ENCODE data around the gene PFKFB3. TPM values are rescaled to one million over a fixed set of nuclear protein-coding genes. Genes with fewer than 3 reads are reported as not detected.

PFKFB3 gene
- total and polyA plus RNA-seq, 9 of the 15 experiments (the other 6 are each of a cell fraction or from before 2014, with no cell fraction given) = 0.46 to 21.6 (median 7.8) TPM

- TF ChIP-seq PREB (CRISPR knock-in tag; IDR thresholded peaks at IDR 0.05) (no peak), CTCFL (IDR thresholded peaks at IDR 0.05; ENCODE audit: borderline replicate concordance, insufficient read depth, low read depth, low read length, poor library complexity, severe bottlenecking) (no peak), ZNF3 (CRISPR knock-in tag; IDR thresholded peaks at IDR 0.05) (no peak), CTCF (IDR thresholded peaks at IDR 0.05 in 2 of 3, conservative IDR thresholded peaks at IDR 0.05 in 1 of 3; ENCODE audit: insufficient read depth in 2 of 3, low read depth in 1 of 3, low read length in 3 of 3) (no peak), ZNF395 (CRISPR knock-in tag; IDR thresholded peaks at IDR 0.05) (peak; percentile 88), SP1 (CRISPR knock-in tag; IDR thresholded peaks at IDR 0.05) (no peak; the same call in 1 of the 2 replicates), CXXC5 (CRISPR knock-in tag; IDR thresholded peaks at IDR 0.05) (peak; percentile 92), ZNF232 (CRISPR knock-in tag; IDR thresholded peaks at IDR 0.05) (peak; percentile 64; the same call in 1 of the 2 replicates), RUNX1 (IDR thresholded peaks at IDR 0.05; ENCODE audit: low read depth) (peak; percentile 16; the same call in 1 of the 2 replicates), PURB (CRISPR knock-in tag; IDR thresholded peaks at IDR 0.05; ENCODE audit: low read depth) (no peak), NEUROD1 (IDR thresholded peaks at IDR 0.05; ENCODE audit: borderline replicate concordance, low read depth, low read length, partially characterized antibody) (peak; percentile 78), FOXO4 (CRISPR knock-in tag; IDR thresholded peaks at IDR 0.05) (no peak), HSF4 (CRISPR knock-in tag; IDR thresholded peaks at IDR 0.05; ENCODE audit: borderline replicate concordance) (no peak), TAF9B (IDR thresholded peaks at IDR 0.05; ENCODE audit: partially characterized antibody) (peak; percentile 36), ZNF696 (CRISPR knock-in tag; conservative IDR thresholded peaks at IDR 0.05) (no peak)
Observed at GRCh38 chr10:6163364-6164270, 39.1 kb upstream of the PFKFB3 start (continued).
